HG03066 (cell line): Measurements from ENCODE around the gene CDCA7L.
"Not testable (repeated sequence)": the region's sequence is repeated elsewhere in the genome, so short reads cannot be mapped to it uniquely, and the experiment has no call there.

Source experiments
- ATAC-seq: cut with Tn5 transposase; IDR thresholded peaks from one replicate; pipeline ENCODE4 v1.9.1; 2021; ENCODE audit warnings: low read depth; ENCODE audit not compliant: unreplicated experiment

Gene CDCA7L

GRCh38 chr7:21911341-21911875, 34.3 kb downstream of the CDCA7L start:
- no peak for ATAC-seq

- ATAC-seq: no peak
Observed at GRCh38 chr7:21910253-21910652, 35.4 kb downstream of the CDCA7L start.

- ATAC-seq: no peak
Observed at GRCh38 chr7:21908746-21909145, 37.0 kb downstream of the CDCA7L start.

GRCh38 chr7:21903020-21903786, 42.5 kb downstream of the CDCA7L start:
- ATAC-seq: no peak

- no peak for ATAC-seq
Observed at GRCh38 chr7:21902240-21902639, 43.5 kb downstream of the CDCA7L start.

- peak; percentile 93 for ATAC-seq
Observed at GRCh38 chr7:21898265-21898930, 47.3 kb downstream of the CDCA7L start.

- no peak for ATAC-seq
Observed at GRCh38 chr7:21893401-21893800, 52.3 kb downstream of the CDCA7L start.

- ATAC-seq: no peak
Observed at GRCh38 chr7:21891291-21891690, 54.4 kb downstream of the CDCA7L start.

- ATAC-seq: no peak
Observed at GRCh38 chr7:21887779-21888178, 57.9 kb downstream of the CDCA7L start.

- no peak for ATAC-seq
Observed at GRCh38 chr7:21887353-21887752, 58.3 kb downstream of the CDCA7L start.

- no peak for ATAC-seq
Observed at GRCh38 chr7:21886396-21886795, 59.3 kb downstream of the CDCA7L start.

- no peak for ATAC-seq
Observed at GRCh38 chr7:21884496-21884895, 61.2 kb downstream of the CDCA7L start.

GRCh38 chr7:21883501-21883900, 62.2 kb downstream of the CDCA7L start:
- not testable (repeated sequence) for ATAC-seq

- no peak for ATAC-seq
Observed at GRCh38 chr7:21883069-21883468, 62.6 kb downstream of the CDCA7L start.

- ATAC-seq: no peak
Observed at GRCh38 chr7:21869785-21870402, 75.8 kb downstream of the CDCA7L start.

GRCh38 chr7:21868576-21868850, 77.2 kb downstream of the CDCA7L start:
- no peak for ATAC-seq

- no peak for ATAC-seq
Observed at GRCh38 chr7:21867816-21868575, 77.7 kb downstream of the CDCA7L start.

GRCh38 chr7:21867226-21867625, 78.5 kb downstream of the CDCA7L start:
- no peak for ATAC-seq

GRCh38 chr7:21866731-21867130, 79.0 kb downstream of the CDCA7L start:
- no peak for ATAC-seq

GRCh38 chr7:21865631-21866204, 80.0 kb downstream of the CDCA7L start:
- not testable (repeated sequence) for ATAC-seq

GRCh38 chr7:21851559-21851967, 94.1 kb downstream of the CDCA7L start:
- no peak for ATAC-seq
